Measurements from ENCODE around the gene NPDC1.

The NPDC1 gene

DNA sequence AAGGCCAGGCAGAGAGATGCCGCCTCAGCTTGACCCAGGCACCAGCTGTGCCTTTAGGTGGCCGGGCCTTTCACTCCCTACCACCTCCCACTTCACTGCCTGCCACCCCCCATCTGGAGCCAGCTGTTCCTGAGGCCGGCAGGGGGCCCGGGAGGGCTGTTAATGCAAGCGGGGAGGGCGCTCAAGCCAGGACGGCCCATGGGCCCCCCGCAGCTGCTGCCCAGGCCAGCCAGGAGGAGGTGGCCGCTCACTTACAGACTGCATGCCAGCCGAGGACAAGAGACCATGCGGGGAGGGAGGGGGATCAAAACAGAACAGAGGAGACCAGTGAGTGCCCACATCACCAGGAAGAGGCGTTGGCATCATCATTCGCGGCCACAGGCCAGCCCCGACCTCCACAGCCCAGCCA lies 22.4 kb downstream of the NPDC1 start:
- no peak for TF ChIP-seq TCF12 (IDR thresholded peaks at IDR 0.05; ENCODE audit: low read depth)
- no peak for TF ChIP-seq CREB1 (IDR thresholded peaks at IDR 0.05; ENCODE audit: low read depth)
- TF ChIP-seq, protein P1, sequence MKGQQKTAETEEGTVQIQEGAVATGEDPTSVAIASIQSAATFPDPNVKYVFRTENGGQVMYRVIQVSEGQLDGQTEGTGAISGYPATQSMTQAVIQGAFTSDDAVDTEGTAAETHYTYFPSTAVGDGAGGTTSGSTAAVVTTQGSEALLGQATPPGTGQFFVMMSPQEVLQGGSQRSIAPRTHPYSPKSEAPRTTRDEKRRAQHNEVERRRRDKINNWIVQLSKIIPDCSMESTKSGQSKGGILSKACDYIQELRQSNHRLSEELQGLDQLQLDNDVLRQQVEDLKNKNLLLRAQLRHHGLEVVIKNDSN (IDR thresholded peaks at IDR 0.05): no peak
- TF ChIP-seq CEBPB (IDR thresholded peaks at IDR 0.05): no peak

DNA sequence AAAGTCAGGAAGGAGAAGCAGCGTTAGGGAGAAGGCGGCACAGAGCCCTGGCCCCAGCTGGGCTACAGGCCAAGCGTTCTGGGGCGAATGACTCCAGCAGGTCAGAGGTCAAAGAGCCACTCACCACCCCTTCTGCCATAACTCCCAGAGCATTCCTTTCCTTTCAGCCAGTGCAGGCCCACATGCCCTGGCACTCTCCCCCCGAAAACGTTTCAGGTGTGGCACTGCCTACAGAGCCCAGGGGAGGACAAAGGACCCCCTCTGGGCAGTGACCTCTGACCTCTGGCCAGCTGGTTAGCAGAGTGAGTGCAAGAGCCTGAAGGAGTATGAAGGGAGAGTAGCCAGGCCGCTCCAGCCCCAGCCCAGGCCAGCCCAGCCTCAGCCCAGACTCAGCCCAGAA lies 22.8 kb downstream of the NPDC1 start:
- no peak for TF ChIP-seq NFIC (IDR thresholded peaks at IDR 0.05)
- TF ChIP-seq YY1 (IDR thresholded peaks at IDR 0.05; ENCODE audit: low read depth): no peak
- TF ChIP-seq, protein P1 (IDR thresholded peaks at IDR 0.05): no peak

DNA sequence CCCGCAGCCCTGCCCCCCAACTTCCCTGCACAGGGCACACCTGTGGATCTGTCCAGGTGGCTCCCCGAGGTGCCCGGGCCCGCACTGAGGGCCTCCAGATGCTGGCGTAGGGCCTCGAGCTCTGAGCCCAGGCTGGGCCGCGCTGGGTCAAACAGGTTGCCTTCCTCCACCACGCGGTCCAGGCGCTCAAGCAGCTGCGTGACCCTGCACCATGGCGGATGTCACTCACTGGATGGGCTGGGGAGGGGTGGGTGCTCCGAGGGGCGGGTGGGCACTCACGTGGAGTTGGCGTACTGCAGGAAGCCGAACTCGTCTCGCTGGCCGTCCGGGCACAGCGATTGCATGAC lies 23.3 kb downstream of the NPDC1 start:
- TF ChIP-seq RAD21 (IDR thresholded peaks at IDR 0.05; ENCODE audit: low read depth) (no peak), TEAD4 (IDR thresholded peaks at IDR 0.05) (no peak), ZBTB7A (IDR thresholded peaks at IDR 0.05; ENCODE audit: low read depth) (no peak), FOXM1 (IDR thresholded peaks at IDR 0.05; ENCODE audit: borderline replicate concordance, low read depth) (no peak), EP300 (IDR thresholded peaks at IDR 0.05; ENCODE audit: borderline replicate concordance) (no peak), YY1 (IDR thresholded peaks at IDR 0.05; ENCODE audit: low read depth) (no peak)

DNA sequence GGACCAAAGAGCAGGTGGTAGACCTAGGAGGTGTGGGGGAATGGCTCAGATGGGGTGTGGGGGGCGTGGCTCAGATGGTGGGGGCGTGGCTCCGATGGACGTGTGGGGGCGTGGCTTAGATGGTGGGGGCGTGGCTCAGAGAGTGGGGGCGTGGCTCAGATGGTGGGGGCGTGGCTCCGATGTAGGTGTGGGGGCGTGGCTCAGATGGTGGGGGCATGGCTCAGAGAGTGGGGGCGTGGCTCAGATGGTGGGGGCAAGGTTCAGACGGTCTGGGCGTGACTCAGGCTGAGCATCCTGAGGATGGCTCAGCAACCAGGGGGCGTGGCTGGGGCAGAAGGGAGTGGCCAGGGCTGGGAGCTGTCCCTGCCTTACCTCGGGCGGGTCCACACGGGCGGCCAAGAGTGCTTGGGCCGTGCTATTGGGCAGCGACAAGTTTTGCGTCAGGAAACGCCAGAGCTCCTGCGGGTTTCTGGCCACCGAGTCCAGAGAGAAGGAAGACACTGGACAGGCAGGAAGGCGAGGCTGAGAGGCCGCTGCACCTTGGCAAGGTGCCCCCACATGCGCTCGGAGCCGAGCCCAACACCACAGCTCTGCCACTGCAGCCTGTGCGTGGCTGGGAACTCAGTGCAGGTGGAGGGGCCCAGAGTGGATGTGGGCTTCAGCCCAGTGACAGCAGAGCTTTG lies 23.9 kb downstream of the NPDC1 start:
- TF ChIP-seq EP300 (IDR thresholded peaks at IDR 0.05; ENCODE audit: borderline replicate concordance) (no peak), YY1 (IDR thresholded peaks at IDR 0.05; ENCODE audit: low read depth) (no peak), NFIC (IDR thresholded peaks at IDR 0.05) (peak; percentile 66; the same call in 1 of the 2 replicates), TAF1 (IDR thresholded peaks at IDR 0.05; ENCODE audit: low read depth) (0 out of 2 replicates have a peak, but pooled peaks have one; percentile 37), FOXM1 (IDR thresholded peaks at IDR 0.05; ENCODE audit: borderline replicate concordance, low read depth) (no peak), CEBPB (IDR thresholded peaks at IDR 0.05) (no peak), EGR1 (IDR thresholded peaks at IDR 0.05) (0 out of 2 replicates have a peak, but pooled peaks have one; percentile 36), ZBTB7A (IDR thresholded peaks at IDR 0.05; ENCODE audit: low read depth) (no peak), RAD21 (IDR thresholded peaks at IDR 0.05; ENCODE audit: low read depth) (no peak; the same call in 1 of the 2 replicates), CREB1 (IDR thresholded peaks at IDR 0.05; ENCODE audit: low read depth) (no peak), TEAD4 (IDR thresholded peaks at IDR 0.05) (no peak), TCF12 (IDR thresholded peaks at IDR 0.05; ENCODE audit: low read depth) (peak; percentile 41; the same call in 1 of the 2 replicates)
- TF ChIP-seq, protein P2, sequence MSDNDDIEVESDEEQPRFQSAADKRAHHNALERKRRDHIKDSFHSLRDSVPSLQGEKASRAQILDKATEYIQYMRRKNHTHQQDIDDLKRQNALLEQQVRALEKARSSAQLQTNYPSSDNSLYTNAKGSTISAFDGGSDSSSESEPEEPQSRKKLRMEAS (IDR thresholded peaks at IDR 0.05): peak; percentile 48
- TF ChIP-seq, protein P3, sequence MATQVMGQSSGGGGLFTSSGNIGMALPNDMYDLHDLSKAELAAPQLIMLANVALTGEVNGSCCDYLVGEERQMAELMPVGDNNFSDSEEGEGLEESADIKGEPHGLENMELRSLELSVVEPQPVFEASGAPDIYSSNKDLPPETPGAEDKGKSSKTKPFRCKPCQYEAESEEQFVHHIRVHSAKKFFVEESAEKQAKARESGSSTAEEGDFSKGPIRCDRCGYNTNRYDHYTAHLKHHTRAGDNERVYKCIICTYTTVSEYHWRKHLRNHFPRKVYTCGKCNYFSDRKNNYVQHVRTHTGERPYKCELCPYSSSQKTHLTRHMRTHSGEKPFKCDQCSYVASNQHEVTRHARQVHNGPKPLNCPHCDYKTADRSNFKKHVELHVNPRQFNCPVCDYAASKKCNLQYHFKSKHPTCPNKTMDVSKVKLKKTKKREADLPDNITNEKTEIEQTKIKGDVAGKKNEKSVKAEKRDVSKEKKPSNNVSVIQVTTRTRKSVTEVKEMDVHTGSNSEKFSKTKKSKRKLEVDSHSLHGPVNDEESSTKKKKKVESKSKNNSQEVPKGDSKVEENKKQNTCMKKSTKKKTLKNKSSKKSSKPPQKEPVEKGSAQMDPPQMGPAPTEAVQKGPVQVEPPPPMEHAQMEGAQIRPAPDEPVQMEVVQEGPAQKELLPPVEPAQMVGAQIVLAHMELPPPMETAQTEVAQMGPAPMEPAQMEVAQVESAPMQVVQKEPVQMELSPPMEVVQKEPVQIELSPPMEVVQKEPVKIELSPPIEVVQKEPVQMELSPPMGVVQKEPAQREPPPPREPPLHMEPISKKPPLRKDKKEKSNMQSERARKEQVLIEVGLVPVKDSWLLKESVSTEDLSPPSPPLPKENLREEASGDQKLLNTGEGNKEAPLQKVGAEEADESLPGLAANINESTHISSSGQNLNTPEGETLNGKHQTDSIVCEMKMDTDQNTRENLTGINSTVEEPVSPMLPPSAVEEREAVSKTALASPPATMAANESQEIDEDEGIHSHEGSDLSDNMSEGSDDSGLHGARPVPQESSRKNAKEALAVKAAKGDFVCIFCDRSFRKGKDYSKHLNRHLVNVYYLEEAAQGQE (IDR thresholded peaks at IDR 0.05; ENCODE audit: low read depth): peak; percentile 42; the same call in 1 of the 2 replicates
- TF ChIP-seq, protein P1 (IDR thresholded peaks at IDR 0.05): 0 out of 2 replicates have a peak, but pooled peaks have one; percentile 1

DNA sequence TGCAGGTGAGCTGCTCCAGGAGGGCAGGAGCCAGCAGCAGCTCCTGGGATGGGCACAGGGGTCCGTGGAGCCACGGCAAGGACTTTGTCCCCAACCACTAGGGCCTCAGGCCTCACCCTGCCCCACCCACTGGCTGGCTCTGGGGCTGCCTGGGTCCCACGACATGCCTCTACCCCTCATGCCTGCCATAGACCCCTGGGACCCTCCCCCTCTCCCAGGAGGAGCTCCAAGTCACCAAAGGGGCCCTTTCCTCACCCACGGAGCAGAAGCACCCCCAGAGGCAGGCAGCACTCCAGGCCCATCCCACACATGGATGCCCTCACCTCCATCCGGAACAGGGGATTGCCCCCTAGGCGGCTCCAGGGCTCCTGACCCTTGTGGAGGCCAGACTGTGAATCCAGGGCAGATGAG lies 24.4 kb downstream of the NPDC1 start:
- TF ChIP-seq CREB1 (IDR thresholded peaks at IDR 0.05; ENCODE audit: low read depth) (no peak), TCF12 (IDR thresholded peaks at IDR 0.05; ENCODE audit: low read depth) (no peak), FOXM1 (IDR thresholded peaks at IDR 0.05; ENCODE audit: borderline replicate concordance, low read depth) (no peak), TEAD4 (IDR thresholded peaks at IDR 0.05) (no peak), RAD21 (IDR thresholded peaks at IDR 0.05; ENCODE audit: low read depth) (no peak), TAF1 (IDR thresholded peaks at IDR 0.05; ENCODE audit: low read depth) (no peak), EGR1 (IDR thresholded peaks at IDR 0.05) (no peak), ZBTB7A (IDR thresholded peaks at IDR 0.05; ENCODE audit: low read depth) (no peak), NFIC (IDR thresholded peaks at IDR 0.05) (no peak), EP300 (IDR thresholded peaks at IDR 0.05; ENCODE audit: borderline replicate concordance) (no peak)
- TF ChIP-seq, protein P1 (IDR thresholded peaks at IDR 0.05): no peak
- TF ChIP-seq, protein P2 (IDR thresholded peaks at IDR 0.05): no peak
- TF ChIP-seq, protein P3 (IDR thresholded peaks at IDR 0.05; ENCODE audit: low read depth): no peak

Data from Ishikawa (cell line).